Astrocyte (in vitro differentiated cells and primary cell): ENCODE measurements around the gene PIP4K2C. TPM values are rescaled to one million over a fixed set of nuclear protein-coding genes. Genes with fewer than 3 reads are reported as not detected.
"Not testable (repeated sequence)": the region's sequence is repeated elsewhere in the genome, so short reads cannot be mapped to it uniquely, and the experiment has no call there.

Experiments
- DNase-seq: peaks from one replicate; pipeline ENCODE4 v3.0.0-alpha.2; 2010; ENCODE audit warnings: low read depth
- FAIRE-seq: peaks from 2 replicates; lab custom pipeline; 2011; peaks lifted over from hg19 to GRCh38; lab: Jason Lieb, UNC
- H2AFZ ChIP-seq: 2 replicates; pipeline ENCODE4 v1.6.0; 2012; ENCODE audit warnings: low read depth, low read length, inconsistent platforms
- H3K27ac ChIP-seq: 2 replicates; pipeline ENCODE4 v1.5.1; 2011; ENCODE audit warnings: low read depth, low read length, inconsistent platforms
- H3K27me3 ChIP-seq: 2 replicates; pipeline ENCODE4 v1.6.0; 2011; ENCODE audit warnings: low read length, inconsistent platforms; ENCODE audit not compliant: insufficient read depth
- H3K36me3 ChIP-seq: 2 replicates; pipeline ENCODE4 v1.5.1; 2011; ENCODE audit warnings: low read length, inconsistent platforms; ENCODE audit not compliant: insufficient read depth
- H3K4me1 ChIP-seq: 2 replicates; pipeline ENCODE4 v1.5.1; 2011; ENCODE audit warnings: low read length, inconsistent platforms; ENCODE audit not compliant: insufficient read depth
- H3K4me2 ChIP-seq: 2 replicates; pipeline ENCODE4 v1.6.0; 2012; ENCODE audit warnings: low read length, inconsistent platforms
- H3K4me3 ChIP-seq: 2 replicates; pipeline ENCODE4 v1.5.1; 2011; ENCODE audit warnings: low read depth, mild to moderate bottlenecking, low read length, inconsistent platforms; ENCODE audit not compliant: insufficient read depth
- H3K79me2 ChIP-seq: 2 replicates; pipeline ENCODE4 v1.6.0; 2012; ENCODE audit warnings: mild to moderate bottlenecking, low read length, inconsistent platforms; ENCODE audit not compliant: insufficient read depth
- H3K9ac ChIP-seq: 2 replicates; pipeline ENCODE4 v1.6.0; 2012; ENCODE audit warnings: mild to moderate bottlenecking, low read length, inconsistent platforms
- H3K9me3 ChIP-seq: 2 replicates; pipeline ENCODE4 v1.5.1; 2012; ENCODE audit warnings: low read depth, mild to moderate bottlenecking, low read length, inconsistent platforms; ENCODE audit not compliant: insufficient read depth
- H4K20me1 ChIP-seq: 2 replicates; pipeline ENCODE4 v1.6.0; 2012; ENCODE audit warnings: low read length, inconsistent platforms; ENCODE audit not compliant: insufficient read depth
- H3K27ac Mint-ChIP-seq: one replicate; pipeline ENCODE4 v1.8.0; 2021; ENCODE audit warnings: mild to moderate bottlenecking, mixed read lengths; ENCODE audit not compliant: unreplicated experiment
- H3K27me3 Mint-ChIP-seq: one replicate; pipeline ENCODE4 v1.8.0; 2021; ENCODE audit warnings: low read depth, mixed read lengths; ENCODE audit not compliant: unreplicated experiment
- H3K36me3 Mint-ChIP-seq: one replicate; pipeline ENCODE4 v1.8.0; 2021; ENCODE audit warnings: low read depth, mixed read lengths; ENCODE audit not compliant: unreplicated experiment
- H3K4me1 Mint-ChIP-seq: one replicate; pipeline ENCODE4 v1.8.0; 2021; ENCODE audit warnings: low read depth, mixed read lengths; ENCODE audit not compliant: unreplicated experiment
- H3K4me3 Mint-ChIP-seq: one replicate; pipeline ENCODE4 v1.8.0; 2021; ENCODE audit warnings: mild to moderate bottlenecking, moderate library complexity, mixed read lengths; ENCODE audit not compliant: unreplicated experiment
- H3K9me3 Mint-ChIP-seq: one replicate; pipeline ENCODE4 v1.8.0; 2021; ENCODE audit warnings: mild to moderate bottlenecking, mixed read lengths; ENCODE audit not compliant: unreplicated experiment
- EZH2 ChIP-seq: IDR thresholded peaks from 2 replicates; pipeline ENCODE4 v1.6.1; 2012; ENCODE audit warnings: mild to moderate bottlenecking, low read length, inconsistent platforms; ENCODE audit not compliant: insufficient read depth
- total RNA-seq: library from RNA; stranded (reverse); gene quantifications from 2 replicates; pipeline ENCODE4 v1.2.1, GENCODE V29; 2021
- TF ChIP-seq, protein P1 (sequence below): IDR thresholded peaks from 2 replicates; pipeline ENCODE4 v1.5.1; 2011; ENCODE audit warnings: low read depth, mild to moderate bottlenecking, inconsistent platforms, low read length, moderate library complexity; ENCODE audit not compliant: insufficient read depth

The PIP4K2C gene
- total RNA-seq, 1 donor from 2014 or later, result 43.3 TPM

- no peak overlapping the region for H3K4me3 Mint-ChIP-seq
- peaks cover 4% of the 10 kb centered on the region for H3K36me3 Mint-ChIP-seq
- no peak for DNase-seq
- Histone ChIP-seq H3K79me2 (no peaks in the 10 kb centered on the region), H3K9ac (no peak overlapping the region), H3K36me3 (peaks cover 4% of the 10 kb centered on the region), H3K9me3 (no peaks in the 10 kb centered on the region), H3K27ac (no peak overlapping the region), H2AFZ (no peak overlapping the region), H3K4me3 (no peak overlapping the region), H3K27me3 (no peaks in the 10 kb centered on the region), H3K4me2 (no peak overlapping the region), H4K20me1 (peaks cover 7% of the 10 kb centered on the region), H3K4me1 (peaks cover 3% of the 10 kb centered on the region)
- H3K4me1 Mint-ChIP-seq, result peaks cover 1% of the 10 kb centered on the region
- H3K27me3 Mint-ChIP-seq, result peaks cover 5% of the 10 kb centered on the region
- no peak for FAIRE-seq
- TF ChIP-seq, protein P1, sequence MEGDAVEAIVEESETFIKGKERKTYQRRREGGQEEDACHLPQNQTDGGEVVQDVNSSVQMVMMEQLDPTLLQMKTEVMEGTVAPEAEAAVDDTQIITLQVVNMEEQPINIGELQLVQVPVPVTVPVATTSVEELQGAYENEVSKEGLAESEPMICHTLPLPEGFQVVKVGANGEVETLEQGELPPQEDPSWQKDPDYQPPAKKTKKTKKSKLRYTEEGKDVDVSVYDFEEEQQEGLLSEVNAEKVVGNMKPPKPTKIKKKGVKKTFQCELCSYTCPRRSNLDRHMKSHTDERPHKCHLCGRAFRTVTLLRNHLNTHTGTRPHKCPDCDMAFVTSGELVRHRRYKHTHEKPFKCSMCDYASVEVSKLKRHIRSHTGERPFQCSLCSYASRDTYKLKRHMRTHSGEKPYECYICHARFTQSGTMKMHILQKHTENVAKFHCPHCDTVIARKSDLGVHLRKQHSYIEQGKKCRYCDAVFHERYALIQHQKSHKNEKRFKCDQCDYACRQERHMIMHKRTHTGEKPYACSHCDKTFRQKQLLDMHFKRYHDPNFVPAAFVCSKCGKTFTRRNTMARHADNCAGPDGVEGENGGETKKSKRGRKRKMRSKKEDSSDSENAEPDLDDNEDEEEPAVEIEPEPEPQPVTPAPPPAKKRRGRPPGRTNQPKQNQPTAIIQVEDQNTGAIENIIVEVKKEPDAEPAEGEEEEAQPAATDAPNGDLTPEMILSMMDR, result no peak
- TF ChIP-seq EZH2, result no peak
- H3K9me3 Mint-ChIP-seq, result peaks cover 1% of the 10 kb centered on the region
- no peak overlapping the region for H3K27ac Mint-ChIP-seq
Observed at GRCh38 chr12:57558864-57559263, 32.1 kb upstream of the PIP4K2C start.

- Mint-ChIP-seq H3K27me3 (peaks cover 12% of the 10 kb centered on the region), H3K36me3 (peaks cover 16% of the 10 kb centered on the region), H3K27ac (no peak overlapping the region), H3K4me1 (no peaks in the 10 kb centered on the region), H3K4me3 (no peak overlapping the region), H3K9me3 (peaks cover 1% of the 10 kb centered on the region)
- Histone ChIP-seq H3K4me3 (no peak overlapping the region), H2AFZ (no peak overlapping the region), H3K36me3 (peaks cover 4% of the 10 kb centered on the region), H3K79me2 (no peaks in the 10 kb centered on the region), H3K27me3 (no peaks in the 10 kb centered on the region), H4K20me1 (no peaks in the 10 kb centered on the region), H3K4me1 (peaks cover 3% of the 10 kb centered on the region), H3K4me2 (no peak overlapping the region), H3K27ac (no peak overlapping the region), H3K9ac (no peak overlapping the region), H3K9me3 (no peaks in the 10 kb centered on the region)
- DNase-seq (no peak), FAIRE-seq (no peak)
- TF ChIP-seq EZH2, result no peak
- TF ChIP-seq, protein P1, result no peak
Observed at GRCh38 chr12:57560516-57560915, 30.5 kb upstream of the PIP4K2C start.

DNA sequence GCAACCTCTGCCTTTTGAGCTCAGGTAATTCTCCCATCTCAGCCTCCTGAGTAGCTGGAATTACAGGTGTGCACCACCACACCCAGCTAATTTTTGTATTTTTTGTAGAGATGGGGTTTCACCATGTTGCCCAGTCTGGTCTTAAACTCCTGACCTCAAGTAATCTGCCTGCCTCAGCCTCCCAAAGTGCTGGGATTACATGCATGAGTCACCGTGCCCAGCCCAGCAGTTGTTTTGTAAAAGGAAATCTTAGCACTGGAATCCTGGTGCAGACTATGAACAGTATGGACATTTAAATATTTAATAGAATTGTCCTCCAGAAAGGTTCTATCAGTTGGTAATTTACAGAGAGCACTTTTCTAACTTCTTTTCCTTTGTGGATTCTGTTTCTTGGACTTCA, 29.9 kb upstream of the PIP4K2C start:
- H3K4me1 ChIP-seq, H3K9me3 Mint-ChIP-seq, H3K79me2 ChIP-seq, H3K9ac ChIP-seq, H3K4me2 ChIP-seq, H3K27ac Mint-ChIP-seq, DNase-seq, H3K4me3 ChIP-seq, H3K4me1 Mint-ChIP-seq, H4K20me1 ChIP-seq, H3K27ac ChIP-seq, H3K27me3 ChIP-seq, H3K36me3 ChIP-seq, H3K4me3 Mint-ChIP-seq, FAIRE-seq, H2AFZ ChIP-seq, H3K9me3 ChIP-seq: not testable (repeated sequence)
- H3K27me3 Mint-ChIP-seq, result peaks cover 12% of the 10 kb centered on the region
- H3K36me3 Mint-ChIP-seq, result peaks cover 16% of the 10 kb centered on the region
